SKM-1 treated with dmso at 0.1 percent for 144 hours (cell line): ENCODE data around the gene CLDN17.

Experiments used
- DNase-seq: peaks from one replicate; lab custom pipeline; 2025; ENCODE audit not compliant: unreplicated experiment; lab: John Stamatoyannopoulos, UW

Gene CLDN17

GRCh38 chr21:30126576-30126975 lies 40.0 kb downstream of the CLDN17 start:
- no peak for DNase-seq

- no peak for DNase-seq
These were observed 49.0 kb downstream of the CLDN17 start for GRCh38 chr21:30117631-30118030.

- DNase-seq: no peak
These were observed 50.1 kb downstream of the CLDN17 start for GRCh38 chr21:30116479-30116878.
